ENCODE measurements around the gene CAB39.

DNA sequence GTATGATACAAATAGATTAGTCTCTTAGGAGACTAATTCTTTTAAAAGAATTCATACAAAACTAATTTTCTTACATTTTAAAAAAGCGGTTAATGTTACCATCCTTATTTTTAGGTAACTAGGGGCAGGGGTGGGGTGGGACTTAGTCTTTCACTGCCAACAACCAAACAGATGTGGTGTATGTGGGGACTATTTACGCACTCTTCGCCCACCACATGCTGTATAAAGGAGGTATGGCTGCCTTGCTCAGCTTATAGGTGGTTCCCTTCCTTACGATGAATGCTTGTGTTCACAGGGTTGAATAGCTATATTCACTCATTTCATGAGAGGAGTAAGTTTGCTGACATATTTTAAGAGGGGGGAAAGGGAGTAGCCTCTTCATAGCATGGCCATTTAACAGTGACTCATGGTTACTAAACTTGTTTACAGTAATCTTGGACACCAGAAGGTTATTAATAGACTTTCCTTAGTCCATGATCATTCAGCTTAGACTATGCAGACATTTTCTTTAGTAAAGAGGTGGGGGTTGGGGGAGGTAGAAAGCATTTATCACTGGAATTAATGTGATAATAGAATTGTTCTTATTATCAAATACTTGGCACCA lies 61.8 kb downstream of the CAB39 start:
- TF ChIP-seq, protein P1, sequence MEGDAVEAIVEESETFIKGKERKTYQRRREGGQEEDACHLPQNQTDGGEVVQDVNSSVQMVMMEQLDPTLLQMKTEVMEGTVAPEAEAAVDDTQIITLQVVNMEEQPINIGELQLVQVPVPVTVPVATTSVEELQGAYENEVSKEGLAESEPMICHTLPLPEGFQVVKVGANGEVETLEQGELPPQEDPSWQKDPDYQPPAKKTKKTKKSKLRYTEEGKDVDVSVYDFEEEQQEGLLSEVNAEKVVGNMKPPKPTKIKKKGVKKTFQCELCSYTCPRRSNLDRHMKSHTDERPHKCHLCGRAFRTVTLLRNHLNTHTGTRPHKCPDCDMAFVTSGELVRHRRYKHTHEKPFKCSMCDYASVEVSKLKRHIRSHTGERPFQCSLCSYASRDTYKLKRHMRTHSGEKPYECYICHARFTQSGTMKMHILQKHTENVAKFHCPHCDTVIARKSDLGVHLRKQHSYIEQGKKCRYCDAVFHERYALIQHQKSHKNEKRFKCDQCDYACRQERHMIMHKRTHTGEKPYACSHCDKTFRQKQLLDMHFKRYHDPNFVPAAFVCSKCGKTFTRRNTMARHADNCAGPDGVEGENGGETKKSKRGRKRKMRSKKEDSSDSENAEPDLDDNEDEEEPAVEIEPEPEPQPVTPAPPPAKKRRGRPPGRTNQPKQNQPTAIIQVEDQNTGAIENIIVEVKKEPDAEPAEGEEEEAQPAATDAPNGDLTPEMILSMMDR (IDR thresholded peaks at IDR 0.05) = no peak
- TF ChIP-seq POLR2AphosphoS5 (IDR thresholded peaks at IDR 0.05) (peak; percentile 72), POLR2A (IDR thresholded peaks at IDR 0.05) (no peak)
